ENCODE measurements around the gene ACYP2. TPM values are rescaled to one million over a fixed set of nuclear protein-coding genes. Genes with fewer than 3 reads are reported as not detected.
"Not testable (repeated sequence)": the region's sequence is repeated elsewhere in the genome, so short reads cannot be mapped to it uniquely, and the experiment has no call there.

Gene ACYP2
- total RNA-seq, 2 donors from 2014 or later: 4.9 to 7.5 TPM

DNA sequence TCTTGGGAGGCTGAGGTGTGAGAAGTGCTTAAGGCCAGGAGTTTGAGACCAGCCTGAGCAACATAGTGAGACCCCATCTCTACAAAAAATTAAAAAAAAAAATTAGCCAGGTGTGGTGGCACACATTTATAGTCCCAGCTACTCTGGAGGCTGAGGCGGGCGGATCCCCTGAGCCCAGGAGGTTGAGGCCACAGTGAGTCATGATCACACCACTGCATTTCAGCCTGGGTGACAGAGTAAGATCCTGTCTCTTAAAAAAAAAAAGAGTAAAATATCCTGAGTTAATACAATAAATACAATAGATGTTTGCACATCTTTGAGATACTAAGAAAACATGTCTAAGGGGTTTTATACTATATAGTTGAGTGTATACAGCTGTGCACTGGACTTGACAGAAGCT, 179.2 kb downstream of the ACYP2 start:
- not testable (repeated sequence) for ATAC-seq, H3K4me3 Mint-ChIP-seq

DNA sequence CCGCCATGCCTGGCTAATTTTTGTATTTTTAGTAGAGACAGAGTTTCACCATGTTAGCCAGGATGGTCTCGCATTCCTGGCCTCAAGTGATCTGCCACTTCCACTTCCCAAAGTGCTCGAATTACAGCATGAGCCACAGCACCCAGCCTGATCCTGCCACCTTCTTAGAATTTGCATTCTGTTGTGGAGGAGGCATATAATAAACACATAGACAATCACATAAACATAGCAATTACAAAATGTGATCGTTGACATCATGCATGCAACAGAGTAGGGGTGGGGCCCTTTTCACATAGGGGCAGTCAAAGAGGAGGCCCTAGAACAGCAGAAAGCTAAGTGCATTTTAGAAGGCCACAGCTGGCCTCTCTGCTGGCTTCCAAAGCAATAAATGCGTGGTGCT, 180.5 kb downstream of the ACYP2 start:
- DNase-seq (ENCODE audit: low spot score) (no peak), ATAC-seq (no peak)
- no peak overlapping the region for H3K4me3 Mint-ChIP-seq
- H3K4me1 Mint-ChIP-seq (ENCODE audit: low read depth in 2 of 2): peaks cover 0 to 4% of the 10 kb centered on the region in 2 donors
- no peaks in the 10 kb centered on the region for H3K27me3 Mint-ChIP-seq
- H3K27ac Mint-ChIP-seq: no peak overlapping the region
- H3K36me3 Mint-ChIP-seq: no peaks in the 10 kb centered on the region
- no peaks in the 10 kb centered on the region for H3K9me3 Mint-ChIP-seq

More for the DNA sequence above, 179.2 kb downstream of the ACYP2 start:
- H3K9me3 Mint-ChIP-seq; H3K4me1 Mint-ChIP-seq (ENCODE audit: low read depth in 2 of 2); DNase-seq (ENCODE audit: low spot score); H3K27me3 Mint-ChIP-seq; H3K27ac Mint-ChIP-seq; H3K36me3 Mint-ChIP-seq: not testable (repeated sequence)

DNA sequence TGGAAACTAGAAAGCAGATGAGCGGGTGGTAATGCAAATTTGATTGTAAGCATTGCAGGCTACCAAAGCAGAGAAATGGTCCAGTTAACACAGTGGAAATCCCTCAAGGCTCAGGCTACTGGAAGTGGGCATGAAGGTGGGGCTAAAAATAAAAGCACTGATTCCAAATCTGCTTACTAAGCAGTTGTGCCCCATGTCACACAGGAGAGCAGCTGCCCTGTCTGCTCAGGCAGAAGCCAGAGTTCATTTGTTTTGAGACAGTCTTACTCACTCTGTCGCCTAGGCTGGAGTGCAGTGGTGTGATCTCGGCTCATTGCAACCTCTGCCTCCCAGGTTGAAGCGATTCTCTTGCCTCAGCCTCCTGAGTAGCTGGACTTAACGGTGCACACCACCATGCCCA, 183.1 kb downstream of the ACYP2 start:
- Mint-ChIP-seq H3K4me1 (ENCODE audit: low read depth in 2 of 2) (peaks cover 0 to 4% of the 10 kb centered on the region in 2 donors), H3K36me3 (no peaks in the 10 kb centered on the region), H3K9me3 (no peaks in the 10 kb centered on the region), H3K27me3 (no peaks in the 10 kb centered on the region), H3K27ac (no peak overlapping the region), H3K4me3 (no peak overlapping the region)
- ATAC-seq: no peak
- no peak for DNase-seq (ENCODE audit: low spot score)

- Mint-ChIP-seq H3K27me3 (no peaks in the 10 kb centered on the region), H3K27ac (no peak overlapping the region), H3K36me3 (no peaks in the 10 kb centered on the region), H3K4me1 (ENCODE audit: low read depth in 2 of 2) (peaks cover 0 to 4% of the 10 kb centered on the region in 2 donors), H3K4me3 (no peak overlapping the region), H3K9me3 (no peaks in the 10 kb centered on the region)
- DNase-seq (ENCODE audit: low spot score) (no peak), ATAC-seq (no peak)
Observed at GRCh38 chr2:54303631-54304030, 188.2 kb downstream of the ACYP2 start.

DNA sequence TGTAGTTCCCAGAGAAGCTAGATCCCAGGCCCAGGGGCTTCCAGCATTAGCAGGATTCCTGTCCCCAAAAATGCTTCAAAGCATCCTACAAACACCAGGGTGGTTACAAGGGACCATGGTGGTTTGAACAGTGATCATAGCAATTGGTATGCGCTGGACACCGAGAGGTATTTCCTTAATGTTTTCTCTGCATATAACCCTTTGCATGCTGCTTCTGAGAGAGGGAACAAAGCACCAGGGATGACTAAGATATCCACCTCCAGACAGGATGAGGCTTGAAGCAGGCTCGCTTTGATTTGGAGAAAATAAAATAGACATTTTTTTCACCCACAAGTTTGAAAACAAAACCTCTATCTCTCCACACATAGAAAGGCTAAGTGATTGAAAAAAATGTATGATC, 191.1 kb downstream of the ACYP2 start:
- no peaks in the 10 kb centered on the region for H3K36me3 Mint-ChIP-seq
- no peak overlapping the region for H3K27ac Mint-ChIP-seq
- no peak overlapping the region for H3K4me3 Mint-ChIP-seq
- H3K27me3 Mint-ChIP-seq: no peaks in the 10 kb centered on the region
- H3K9me3 Mint-ChIP-seq: no peaks in the 10 kb centered on the region
- DNase-seq (ENCODE audit: low spot score): no peak
- H3K4me1 Mint-ChIP-seq (ENCODE audit: low read depth in 2 of 2): no peaks in the 10 kb centered on the region
- ATAC-seq: no peak

DNA sequence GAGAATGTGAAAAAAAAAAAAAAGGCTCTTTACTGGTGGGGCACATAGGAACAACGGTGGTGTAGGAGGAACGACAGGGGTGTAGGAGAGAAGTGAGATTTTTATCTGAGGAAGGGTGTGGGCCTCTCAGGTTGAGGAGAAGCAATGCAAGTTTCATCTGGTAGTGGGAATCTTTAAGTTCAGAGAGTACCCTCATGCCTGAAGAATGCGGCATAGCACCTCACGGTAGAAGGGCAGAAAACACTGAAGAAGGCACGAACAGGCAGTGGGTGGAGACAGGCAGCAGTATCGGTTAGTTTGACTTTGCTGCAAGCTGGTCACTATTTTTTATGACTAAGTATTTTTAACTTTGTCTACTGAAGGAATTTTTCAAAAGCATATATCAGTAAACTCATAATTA, 192.8 kb downstream of the ACYP2 start:
- no peak for DNase-seq (ENCODE audit: low spot score)
- no peak for ATAC-seq
- Mint-ChIP-seq H3K9me3 (no peaks in the 10 kb centered on the region), H3K4me3 (no peak overlapping the region), H3K4me1 (ENCODE audit: low read depth in 2 of 2) (no peaks in the 10 kb centered on the region), H3K27me3 (no peaks in the 10 kb centered on the region), H3K36me3 (no peaks in the 10 kb centered on the region), H3K27ac (no peak overlapping the region)

DNA sequence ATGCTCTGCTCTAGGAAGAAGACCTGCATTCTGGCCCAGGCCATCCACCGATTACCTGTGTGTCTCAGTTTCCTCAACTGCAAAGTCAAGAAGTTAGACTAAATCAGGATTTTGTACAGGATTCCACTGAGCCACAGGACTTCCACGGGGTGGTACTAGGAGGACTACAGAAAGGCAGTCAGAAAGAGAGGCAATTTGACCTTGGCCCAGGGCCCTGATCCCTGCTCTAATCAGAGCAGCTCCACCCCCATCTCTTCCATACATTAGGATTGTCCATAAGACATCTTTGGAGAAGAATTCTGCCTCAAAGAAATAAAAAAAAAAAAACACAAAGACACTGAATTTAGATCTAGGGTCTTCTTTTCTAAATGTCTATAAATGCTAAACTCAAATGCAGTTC, 193.4 kb downstream of the ACYP2 start:
- no peaks in the 10 kb centered on the region for H3K27me3 Mint-ChIP-seq
- ATAC-seq (no peak), DNase-seq (ENCODE audit: low spot score) (no peak)
- no peaks in the 10 kb centered on the region for H3K4me1 Mint-ChIP-seq (ENCODE audit: low read depth in 2 of 2)
- no peak overlapping the region for H3K4me3 Mint-ChIP-seq
- no peaks in the 10 kb centered on the region for H3K36me3 Mint-ChIP-seq
- H3K27ac Mint-ChIP-seq: no peak overlapping the region
- no peaks in the 10 kb centered on the region for H3K9me3 Mint-ChIP-seq

GRCh38 chr2:54310311-54310710, 194.9 kb downstream of the ACYP2 start:
- H3K4me3 Mint-ChIP-seq: no peak overlapping the region
- DNase-seq (ENCODE audit: low spot score) (no peak), ATAC-seq (no peak)
- no peaks in the 10 kb centered on the region for H3K9me3 Mint-ChIP-seq
- peaks cover 1 to 2% of the 10 kb centered on the region in 2 donors for H3K27me3 Mint-ChIP-seq
- no peaks in the 10 kb centered on the region for H3K36me3 Mint-ChIP-seq
- H3K4me1 Mint-ChIP-seq (ENCODE audit: low read depth in 2 of 2): no peaks in the 10 kb centered on the region
- no peak overlapping the region for H3K27ac Mint-ChIP-seq

- Mint-ChIP-seq H3K27me3 (peaks cover 2 to 8% of the 10 kb centered on the region in 2 donors), H3K4me3 (no peak overlapping the region)
Observed at GRCh38 chr2:54310961-54311360, 195.5 kb downstream of the ACYP2 start.

DNA sequence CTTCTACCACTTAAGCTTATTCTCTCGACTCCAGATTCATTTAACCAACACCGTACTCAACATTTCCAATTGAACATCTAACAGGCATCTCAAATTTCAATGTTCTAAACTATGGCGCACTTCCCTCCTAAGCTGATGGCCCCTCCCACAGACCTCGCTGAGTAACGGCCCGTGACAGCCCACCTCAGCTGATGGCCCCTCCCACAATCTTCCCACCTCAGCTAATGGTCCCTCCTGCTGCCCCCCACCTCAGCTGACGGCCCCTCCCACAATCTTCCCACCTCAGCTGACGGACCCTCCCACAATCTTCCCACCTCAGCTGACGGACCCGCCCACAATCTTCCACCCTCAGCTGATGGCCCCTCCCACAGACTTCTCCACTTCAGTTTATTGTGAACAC, 197.7 kb downstream of the ACYP2 start:
- ATAC-seq: no peak
- H3K4me3 Mint-ChIP-seq: no peak overlapping the region
- no peaks in the 10 kb centered on the region for H3K9me3 Mint-ChIP-seq
- peaks cover 2 to 13% of the 10 kb centered on the region in 2 donors for H3K27me3 Mint-ChIP-seq
- no peak for DNase-seq (ENCODE audit: low spot score)
- no peaks in the 10 kb centered on the region for H3K4me1 Mint-ChIP-seq (ENCODE audit: low read depth in 2 of 2)
- H3K27ac Mint-ChIP-seq: no peak overlapping the region
- H3K36me3 Mint-ChIP-seq: no peaks in the 10 kb centered on the region

More at GRCh38 chr2:54310961-54311360, 195.5 kb downstream of the ACYP2 start:
- ATAC-seq: no peak
- Mint-ChIP-seq H3K4me1 (ENCODE audit: low read depth in 2 of 2) (no peaks in the 10 kb centered on the region), H3K36me3 (no peaks in the 10 kb centered on the region), H3K27ac (no peak overlapping the region), H3K9me3 (no peaks in the 10 kb centered on the region)
- no peak for DNase-seq (ENCODE audit: low spot score)

- Mint-ChIP-seq H3K4me3 (no peak overlapping the region), H3K27me3 (peaks cover 8 to 23% of the 10 kb centered on the region in 2 donors)
Observed at GRCh38 chr2:54317973-54318372, 202.6 kb downstream of the ACYP2 start.

GRCh38 chr2:54318821-54319220, 203.4 kb downstream of the ACYP2 start:
- ATAC-seq (no peak), DNase-seq (ENCODE audit: low spot score) (no peak)
- H3K27ac Mint-ChIP-seq: no peak overlapping the region
- no peak overlapping the region for H3K4me3 Mint-ChIP-seq
- H3K9me3 Mint-ChIP-seq: no peaks in the 10 kb centered on the region
- H3K36me3 Mint-ChIP-seq: no peaks in the 10 kb centered on the region
- peaks cover 8 to 23% of the 10 kb centered on the region in 2 donors for H3K27me3 Mint-ChIP-seq
- H3K4me1 Mint-ChIP-seq (ENCODE audit: low read depth in 2 of 2): no peaks in the 10 kb centered on the region

More at GRCh38 chr2:54317973-54318372, 202.6 kb downstream of the ACYP2 start:
- DNase-seq (ENCODE audit: low spot score) (no peak), ATAC-seq (no peak)
- Mint-ChIP-seq H3K27ac (no peak overlapping the region), H3K36me3 (no peaks in the 10 kb centered on the region), H3K9me3 (no peaks in the 10 kb centered on the region), H3K4me1 (ENCODE audit: low read depth in 2 of 2) (no peaks in the 10 kb centered on the region)

DNA sequence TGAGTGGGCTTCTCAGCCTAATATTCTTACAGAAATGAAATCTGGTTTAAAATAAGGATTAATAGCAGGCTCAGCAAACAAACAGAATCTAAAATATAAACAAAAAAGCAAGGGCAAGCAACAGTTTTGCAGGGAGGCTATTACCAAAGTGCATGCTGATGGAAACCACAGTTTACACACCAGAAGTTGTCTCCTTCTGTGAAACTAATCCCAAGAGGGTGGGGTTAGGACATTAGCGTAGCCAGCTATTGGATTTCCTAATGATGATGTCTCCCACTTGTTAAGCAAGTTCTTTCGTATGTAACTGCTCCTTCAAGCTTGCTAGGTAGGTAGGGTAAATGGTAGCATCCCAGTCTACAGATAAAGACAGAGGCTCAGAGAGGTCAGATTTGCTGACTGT, 205.6 kb downstream of the ACYP2 start:
- no peak overlapping the region for H3K4me3 Mint-ChIP-seq
- DNase-seq (ENCODE audit: low spot score): no peak
- no peaks in the 10 kb centered on the region for H3K4me1 Mint-ChIP-seq (ENCODE audit: low read depth in 2 of 2)
- H3K36me3 Mint-ChIP-seq: no peaks in the 10 kb centered on the region
- H3K9me3 Mint-ChIP-seq: no peaks in the 10 kb centered on the region
- ATAC-seq: no peak
- peaks cover 6 to 15% of the 10 kb centered on the region in 2 donors for H3K27me3 Mint-ChIP-seq
- H3K27ac Mint-ChIP-seq: no peak overlapping the region

- not testable (repeated sequence) for H3K4me1 Mint-ChIP-seq (ENCODE audit: low read depth in 2 of 2); H3K4me3 Mint-ChIP-seq; ATAC-seq; DNase-seq (ENCODE audit: low spot score); H3K9me3 Mint-ChIP-seq; H3K27ac Mint-ChIP-seq; H3K36me3 Mint-ChIP-seq
- H3K27me3 Mint-ChIP-seq: peaks cover 6 to 14% of the 10 kb centered on the region in 2 donors
Observed at GRCh38 chr2:54324517-54324916, 209.1 kb downstream of the ACYP2 start.

GRCh38 chr2:54325148-54325547, 209.7 kb downstream of the ACYP2 start:
- no peaks in the 10 kb centered on the region for H3K9me3 Mint-ChIP-seq
- DNase-seq (ENCODE audit: low spot score) (no peak), ATAC-seq (no peak)
- H3K4me1 Mint-ChIP-seq (ENCODE audit: low read depth in 2 of 2): peaks cover 0 to 5% of the 10 kb centered on the region in 2 donors
- H3K36me3 Mint-ChIP-seq: no peaks in the 10 kb centered on the region
- no peak overlapping the region for H3K4me3 Mint-ChIP-seq
- H3K27me3 Mint-ChIP-seq: peaks cover 7 to 17% of the 10 kb centered on the region in 2 donors
- H3K27ac Mint-ChIP-seq: no peak overlapping the region
